Stomach (tissue), 9 donors: Measurements from ENCODE around the gene RBM38. TPM values are rescaled to one million over a fixed set of nuclear protein-coding genes. Genes with fewer than 3 reads are reported as not detected.
A peak's percentile ranks its signal among the peaks of the same experiment; 100 is the strongest.

ENCODE experiments used
- DNase-seq, 2 donors: peaks; one replicate each; pipeline versions ENCODE4 v3.0.0 to v3.0.0-alpha.2; 2013 to 2019
- H3K27ac ChIP-seq, 5 donors: fragments of 200-600 bp in 4 of 5; sonication (generic) in 4 of 5; one replicate each; pipeline ENCODE4 v1.5.1; 2013 to 2019; ENCODE audit warnings: mild to moderate bottlenecking in 1 of 5, moderate library complexity in 1 of 5
- H3K27me3 ChIP-seq, 3 donors: fragments of 200-600 bp; sonication (generic); one replicate each; pipeline ENCODE4 v1.5.1; 2017 to 2019; ENCODE audit warnings: mixed run types in 1 of 3
- H3K36me3 ChIP-seq, 4 donors: fragments of 200-600 bp; sonication (generic); 1 replicate in 3 of 4; 2 replicates in 1 of 4; pipeline ENCODE4 v1.5.1; 2016 to 2019
- H3K4me1 ChIP-seq, 4 donors: fragments of 200-600 bp; sonication (generic); one replicate each; pipeline ENCODE4 v1.5.1; 2016 to 2019
- H3K4me3 ChIP-seq, 4 donors: fragments of 200-600 bp; sonication (generic) in 3 of 4; one replicate each; pipeline ENCODE4 v1.5.1; 2016 to 2019; ENCODE audit warnings: mild to moderate bottlenecking in 1 of 4
- H3K9me3 ChIP-seq, 4 donors: fragments of 200-600 bp; sonication (generic); one replicate each; pipeline ENCODE4 v1.5.1; 2016 to 2019
- CTCF ChIP-seq, 7 experiments: fragments of 450-650 bp in 4 of 7; fragments of 200-600 bp in 3 of 7; sonication (generic) in 3 of 7; IDR thresholded peaks; one replicate each; pipeline ENCODE4 v1.5.1; 2016 to 2019; ENCODE audit warnings: antibody characterized with exemption in 7 of 7, control low read depth in 2 of 7, mild to moderate bottlenecking in 1 of 7
- EP300 ChIP-seq: sonication (generic); formaldehyde crosslinking; IDR thresholded peaks from one replicate; pipeline ENCODE4 v1.6.1; 2017; ENCODE audit warnings: antibody characterized with exemption
- POLR2A ChIP-seq, 4 donors: fragments of 450-650 bp; IDR thresholded peaks; one replicate each; pipeline ENCODE4 v1.6.1; 2016; ENCODE audit warnings: antibody characterized with exemption in 4 of 4, control low read depth in 2 of 4, mild to moderate bottlenecking in 1 of 4, moderate library complexity in 1 of 4
- POLR2AphosphoS5 ChIP-seq, 3 donors: sonication (generic); formaldehyde crosslinking; IDR thresholded peaks; one replicate each; pipeline ENCODE4 v1.6.1; 2016; ENCODE audit warnings: antibody characterized with exemption in 3 of 3
- WGBS, 5 donors: extraction: QIAGEN DNeasy Blood & Tissue Kit in 3 of 5; methylation state at CpG; one replicate each; pipeline versions ENCODE4 v1.1.5 to v1.1.7; 2013 to 2018; 5-methylcytosine and 5-hydroxymethylcytosine counted together
- intact Hi-C: fragments of 100-400 bp; cut with DNase I; formaldehyde crosslinking; loops from one replicate; pipeline ENCODE4 v1.15.1; 2023; ENCODE audit warnings: low total_unique reads
- polyA plus RNA-seq, 3 donors: library from polyadenylated mRNA; stranded (reverse); fragments of 200-250 nt; gene quantifications; one replicate each; pipeline ENCODE4 v1.2.3, GENCODE V29; 2013
- total RNA-seq, 5 donors: library from RNA; depleted of rRNA; stranded (reverse); fragments of >200 nt; gene quantifications; one replicate each; pipeline versions ENCODE4 v1.1.0 to v1.2.3, GENCODE V29; 2014 to 2016
- donor health status: healthy with polysubstance abuse.
- donor health status: Bipolar disorder and iron deficiency.
- donor health status: healthy.

Gene RBM38
- total and polyA plus RNA-seq, 8 donors, result 5.3 to 37.8 (median 16.4) TPM

- Histone ChIP-seq H3K4me3 (peak overlapping the region in 1 of 4 donors; percentile 1), H3K9me3 (no peaks in the 10 kb centered on the region), H3K4me1 (peaks cover 58 to 97% (median 71%) of the 10 kb centered on the region in 4 donors), H3K36me3 (peaks cover 16 to 80% (median 71%) of the 10 kb centered on the region in 4 donors), H3K27ac (peak overlapping the region in 4 of 5 donors; percentile 58 to 92 (median 88)), H3K27me3 (no peaks in the 10 kb centered on the region)
- DNase-seq, result peak in 1 of 2 donors; percentile 53
- intact Hi-C loops, result no loop called here
- no peak for TF ChIP-seq POLR2A (IDR thresholded peaks at IDR 0.05)
- WGBS, 5 donors, result 29 to 47% (median 43%) methylated on average over 19 to 21 of the region's 21 CpGs
Measured at GRCh38 chr20:57399587-57400155, 8.5 kb downstream of the RBM38 start.

GRCh38 chr20:57400231-57400701 is 9.1 kb downstream of the RBM38 start:
- peak overlapping the region in 1 of 4 donors; percentile 1 for H3K4me3 ChIP-seq
- no peaks in the 10 kb centered on the region for H3K9me3 ChIP-seq
- no peak for DNase-seq
- H3K4me1 ChIP-seq, result peaks cover 53 to 93% (median 68%) of the 10 kb centered on the region in 4 donors
- H3K36me3 ChIP-seq, result peaks cover 11 to 80% (median 72%) of the 10 kb centered on the region in 4 donors
- H3K27me3 ChIP-seq, result no peaks in the 10 kb centered on the region
- peak overlapping the region in 2 of 5 donors; percentile 92 for H3K27ac ChIP-seq
- intact Hi-C loops, result no loop called here
- TF ChIP-seq POLR2AphosphoS5 (IDR thresholded peaks at IDR 0.05), result no peak
- TF ChIP-seq CTCF (IDR thresholded peaks at IDR 0.05), result no peak
- TF ChIP-seq POLR2A (IDR thresholded peaks at IDR 0.05), result no peak
- WGBS, 5 donors, result 67 to 85% (median 81%) methylated on average over 7 to 11 of the region's 11 CpGs

- no peak for TF ChIP-seq POLR2A (IDR thresholded peaks at IDR 0.05)
- TF ChIP-seq CTCF (IDR thresholded peaks at IDR 0.05), result no peak
- no peak for TF ChIP-seq EP300
- no peak for TF ChIP-seq POLR2AphosphoS5 (IDR thresholded peaks at IDR 0.05)
- Histone ChIP-seq H3K27me3 (no peaks in the 10 kb centered on the region), H3K4me3 (no peak overlapping the region), H3K9me3 (no peaks in the 10 kb centered on the region), H3K27ac (peak overlapping the region in 1 of 5 donors; percentile 92), H3K36me3 (peaks cover 13 to 80% (median 76%) of the 10 kb centered on the region in 4 donors), H3K4me1 (peaks cover 46 to 86% (median 61%) of the 10 kb centered on the region in 4 donors)
- DNase-seq, result no peak
- intact Hi-C loops, result no loop called here
- WGBS, 5 donors, result 82 to 93% (median 88%) methylated on average over 16 to 21 of the region's 21 CpGs
Measured at GRCh38 chr20:57400821-57401564, 9.8 kb downstream of the RBM38 start.

- H3K36me3 ChIP-seq, result peaks cover 18 to 80% (median 77%) of the 10 kb centered on the region in 4 donors
- intact Hi-C loops, result no loop called here
- WGBS, 5 donors, result 89 to 95% (median 94%) methylated on average over 7 of the region's 7 CpGs
- TF ChIP-seq CTCF (IDR thresholded peaks at IDR 0.05), result no peak
- no peaks in the 10 kb centered on the region for H3K9me3 ChIP-seq
- no peak for DNase-seq
- peaks cover 41 to 80% (median 55%) of the 10 kb centered on the region in 4 donors for H3K4me1 ChIP-seq
- H3K27ac ChIP-seq, result peak overlapping the region in 1 of 5 donors; percentile 92
- no peaks in the 10 kb centered on the region for H3K27me3 ChIP-seq
- H3K4me3 ChIP-seq, result no peak overlapping the region
Measured at GRCh38 chr20:57401565-57401918, 10.3 kb downstream of the RBM38 start.
